SH-SY5Y (cell line): Measurements from ENCODE around the gene GPRC5B.

Experiments used
- GATA2 ChIP-seq: IDR thresholded peaks from 2 replicates; pipeline ENCODE4 v1.6.1; 2011; ENCODE audit warnings: mild to moderate bottlenecking, low read depth, low read length
- GATA3 ChIP-seq: IDR thresholded peaks from 2 replicates; pipeline ENCODE4 v1.6.1; 2011; ENCODE audit warnings: low read depth, mild to moderate bottlenecking, low read length, moderate library complexity

DNA sequence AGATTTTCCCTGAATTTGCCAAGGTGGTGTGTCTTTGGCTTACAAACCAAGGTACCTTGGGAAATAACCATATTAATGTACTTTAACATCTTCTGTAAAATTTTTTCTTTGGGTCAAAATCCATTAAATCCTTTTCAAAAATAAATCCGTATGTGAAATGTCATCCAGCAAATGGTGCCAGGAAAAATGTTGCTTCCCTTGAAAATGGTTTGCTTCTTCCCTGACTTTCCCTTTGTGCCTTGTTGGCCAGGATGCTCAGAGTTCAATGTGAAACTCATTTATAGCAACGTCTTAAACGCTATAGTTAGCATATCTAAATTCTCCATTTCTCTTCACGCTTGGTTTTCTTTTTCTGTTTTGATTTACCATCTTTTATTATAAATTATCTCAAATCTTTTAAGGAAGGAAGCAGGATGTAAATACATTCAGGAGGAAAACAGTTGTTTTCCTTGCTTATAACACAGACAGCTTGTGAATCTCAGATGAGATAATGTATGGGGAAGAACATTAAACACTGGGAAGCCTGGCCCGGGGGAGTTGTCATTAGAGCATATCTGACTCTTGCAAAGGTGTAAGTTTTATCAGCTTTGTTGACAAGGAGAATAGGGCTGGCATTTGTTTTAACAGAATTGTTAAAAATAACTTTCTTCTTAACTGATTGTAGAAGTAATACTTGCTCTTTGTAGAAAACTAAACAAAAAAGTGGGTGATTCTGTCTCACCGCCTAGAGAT is 42.1 kb downstream of the GPRC5B start:
- TF ChIP-seq GATA2: no peak
- TF ChIP-seq GATA3: no peak
